ENCODE measurements around the gene FOSB.

DNA sequence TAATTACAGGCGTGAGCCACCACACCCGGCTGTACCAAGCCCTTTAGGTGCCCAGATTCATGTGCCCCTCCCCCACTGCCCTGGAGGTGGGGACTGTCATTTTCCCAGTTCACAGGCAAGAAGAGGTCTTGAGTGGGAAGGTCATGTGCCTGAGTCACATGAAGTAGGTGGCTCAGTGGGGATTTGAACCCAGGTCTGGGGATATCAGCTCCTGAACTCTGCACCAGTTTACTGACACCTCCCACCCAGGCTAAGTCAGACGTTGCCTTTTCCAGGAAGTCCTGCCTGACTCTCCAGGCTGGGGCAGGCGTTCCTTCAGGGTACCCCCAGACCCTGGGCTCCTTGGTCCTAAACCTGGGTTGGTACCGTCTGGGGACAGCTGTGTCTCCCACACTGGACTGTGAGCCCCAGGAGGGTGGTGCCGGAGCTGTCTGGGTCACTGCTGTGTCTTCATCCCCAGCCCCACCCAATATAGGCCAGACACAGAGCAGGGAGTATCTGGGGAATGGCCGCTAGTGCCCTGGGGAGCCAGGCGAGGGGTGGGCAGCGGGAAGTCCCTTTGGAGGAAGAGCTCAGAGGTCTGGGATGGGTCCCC, 48.1 kb downstream of the FOSB start:
- TF ChIP-seq CTCF (IDR thresholded peaks at IDR 0.05) (no peak), BHLHE40 (IDR thresholded peaks at IDR 0.05; ENCODE audit: low read depth, low read length) (no peak)
